ENCODE results near the gene KRT83. TPM values are rescaled to one million over a fixed set of nuclear protein-coding genes. Genes with fewer than 3 reads are reported as not detected.
"Not testable (repeated sequence)": the region's sequence is repeated elsewhere in the genome, so short reads cannot be mapped to it uniquely, and the experiment has no call there.

KRT83 gene
- total and polyA plus RNA-seq, 9 donors, result not detected

DNA sequence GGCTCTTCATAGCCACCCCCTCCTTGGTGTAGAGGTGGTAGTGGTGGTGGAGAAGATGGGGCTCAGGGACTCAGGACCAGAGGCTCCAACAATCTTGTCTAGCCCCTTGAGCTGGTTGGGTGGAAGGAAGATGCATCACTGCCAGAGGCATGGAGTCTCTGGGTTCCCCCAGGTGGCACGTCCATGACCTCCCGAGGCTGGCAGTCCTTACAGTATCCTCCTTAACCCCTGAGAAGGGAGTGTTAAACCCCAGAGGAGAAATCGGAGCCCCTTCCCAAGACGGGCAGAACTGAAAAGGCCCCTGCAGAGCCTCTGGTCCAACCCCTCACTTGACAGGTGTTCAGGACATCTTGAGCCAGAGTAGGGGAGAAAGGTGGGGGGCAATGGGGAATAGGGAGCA is 9.1 kb downstream of the KRT83 start:
- no CpG with 5 or more reads among the region's 4 CpGs for WGBS (ENCODE audit: insufficient coverage)

GRCh38 chr12:52311285-52311648 is 9.9 kb downstream of the KRT83 start:
- no peaks in the 10 kb centered on the region for H3K9me3 ChIP-seq (replicated peaks; ENCODE audit: control insufficient read depth, low read depth, low read length)
- H3K27ac ChIP-seq (ENCODE audit: low read length), result peak overlapping the region; percentile 72
- DNase-seq, result peak; percentile 49
- peaks cover 53% of the 10 kb centered on the region for H3K27me3 ChIP-seq (ENCODE audit: control insufficient read depth, insufficient read depth, low read length)
- no peak overlapping the region for H3K4me3 ChIP-seq (ENCODE audit: low read length)
- H3K36me3 ChIP-seq (ENCODE audit: control insufficient read depth, insufficient read depth, low read length), result no peaks in the 10 kb centered on the region
- 77% methylated on average over 2 of the region's 3 CpGs for WGBS (ENCODE audit: insufficient coverage)
- H3K4me1 ChIP-seq (ENCODE audit: control insufficient read depth, insufficient read depth, low read length), result peaks cover 53% of the 10 kb centered on the region

More for the DNA sequence above, 9.1 kb downstream of the KRT83 start:
- H3K4me1 ChIP-seq (ENCODE audit: control insufficient read depth, insufficient read depth, low read length), result peaks cover 47% of the 10 kb centered on the region
- no peaks in the 10 kb centered on the region for H3K36me3 ChIP-seq (ENCODE audit: control insufficient read depth, insufficient read depth, low read length)
- no peak overlapping the region for H3K27ac ChIP-seq (ENCODE audit: low read length)
- H3K9me3 ChIP-seq (replicated peaks; ENCODE audit: control insufficient read depth, low read depth, low read length), result no peaks in the 10 kb centered on the region
- peaks cover 49% of the 10 kb centered on the region for H3K27me3 ChIP-seq (ENCODE audit: control insufficient read depth, insufficient read depth, low read length)
- no peak overlapping the region for H3K4me3 ChIP-seq (ENCODE audit: low read length)
- DNase-seq, result no peak

GRCh38 chr12:52310622-52311284 is 10.4 kb downstream of the KRT83 start:
- Histone ChIP-seq H3K9me3 (replicated peaks; ENCODE audit: control insufficient read depth, low read depth, low read length) (no peaks in the 10 kb centered on the region), H3K4me3 (ENCODE audit: low read length) (no peak overlapping the region), H3K27ac (ENCODE audit: low read length) (peak overlapping the region; percentile 72), H3K36me3 (ENCODE audit: control insufficient read depth, insufficient read depth, low read length) (no peaks in the 10 kb centered on the region), H3K4me1 (ENCODE audit: control insufficient read depth, insufficient read depth, low read length) (peaks cover 54% of the 10 kb centered on the region), H3K27me3 (ENCODE audit: control insufficient read depth, insufficient read depth, low read length) (peaks cover 53% of the 10 kb centered on the region)
- WGBS (ENCODE audit: insufficient coverage), result 76% methylated on average over 3 of the region's 5 CpGs
- no peak for DNase-seq

DNA sequence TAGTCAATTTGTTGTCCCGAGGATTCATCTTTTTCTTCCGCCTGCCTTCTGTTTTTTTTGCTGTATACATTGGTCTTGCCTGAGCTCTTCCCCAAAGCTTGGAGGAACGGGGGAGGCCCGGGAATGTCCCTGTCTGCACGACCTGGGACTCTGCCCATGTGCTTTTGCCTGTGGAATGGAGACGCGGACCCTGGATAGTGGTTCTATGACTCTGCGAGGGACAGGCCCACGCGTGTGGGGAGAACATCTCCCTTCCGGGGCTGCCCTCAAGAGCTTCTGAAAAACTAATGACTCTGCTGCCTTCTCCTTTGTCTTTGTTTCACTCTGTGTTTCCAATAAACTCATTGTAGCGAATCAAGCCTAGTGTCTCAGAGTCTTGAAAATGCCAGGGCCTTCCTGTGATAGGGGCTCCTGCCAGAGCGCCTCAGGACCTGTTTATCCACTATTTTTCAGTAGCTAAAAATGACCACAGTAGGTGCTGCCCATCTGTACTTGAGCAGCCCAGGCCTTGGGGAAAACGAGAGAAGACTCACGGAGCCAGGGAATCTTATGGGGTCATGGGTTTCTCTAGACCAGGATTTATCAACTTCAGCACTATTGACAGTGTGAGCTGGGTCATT is 12.3 kb downstream of the KRT83 start:
- WGBS (ENCODE audit: insufficient coverage), result 43% methylated on average over 14 of the region's 15 CpGs
- H3K4me1 ChIP-seq (ENCODE audit: control insufficient read depth, insufficient read depth, low read length), result peaks cover 54% of the 10 kb centered on the region
- H3K27me3 ChIP-seq (ENCODE audit: control insufficient read depth, insufficient read depth, low read length), result peaks cover 47% of the 10 kb centered on the region
- H3K27ac ChIP-seq (ENCODE audit: low read length), result no peak overlapping the region
- H3K4me3 ChIP-seq (ENCODE audit: low read length), result peak overlapping the region; percentile 43
- H3K9me3 ChIP-seq (replicated peaks; ENCODE audit: control insufficient read depth, low read depth, low read length), result no peaks in the 10 kb centered on the region
- no peak for DNase-seq
- no peaks in the 10 kb centered on the region for H3K36me3 ChIP-seq (ENCODE audit: control insufficient read depth, insufficient read depth, low read length)

DNA sequence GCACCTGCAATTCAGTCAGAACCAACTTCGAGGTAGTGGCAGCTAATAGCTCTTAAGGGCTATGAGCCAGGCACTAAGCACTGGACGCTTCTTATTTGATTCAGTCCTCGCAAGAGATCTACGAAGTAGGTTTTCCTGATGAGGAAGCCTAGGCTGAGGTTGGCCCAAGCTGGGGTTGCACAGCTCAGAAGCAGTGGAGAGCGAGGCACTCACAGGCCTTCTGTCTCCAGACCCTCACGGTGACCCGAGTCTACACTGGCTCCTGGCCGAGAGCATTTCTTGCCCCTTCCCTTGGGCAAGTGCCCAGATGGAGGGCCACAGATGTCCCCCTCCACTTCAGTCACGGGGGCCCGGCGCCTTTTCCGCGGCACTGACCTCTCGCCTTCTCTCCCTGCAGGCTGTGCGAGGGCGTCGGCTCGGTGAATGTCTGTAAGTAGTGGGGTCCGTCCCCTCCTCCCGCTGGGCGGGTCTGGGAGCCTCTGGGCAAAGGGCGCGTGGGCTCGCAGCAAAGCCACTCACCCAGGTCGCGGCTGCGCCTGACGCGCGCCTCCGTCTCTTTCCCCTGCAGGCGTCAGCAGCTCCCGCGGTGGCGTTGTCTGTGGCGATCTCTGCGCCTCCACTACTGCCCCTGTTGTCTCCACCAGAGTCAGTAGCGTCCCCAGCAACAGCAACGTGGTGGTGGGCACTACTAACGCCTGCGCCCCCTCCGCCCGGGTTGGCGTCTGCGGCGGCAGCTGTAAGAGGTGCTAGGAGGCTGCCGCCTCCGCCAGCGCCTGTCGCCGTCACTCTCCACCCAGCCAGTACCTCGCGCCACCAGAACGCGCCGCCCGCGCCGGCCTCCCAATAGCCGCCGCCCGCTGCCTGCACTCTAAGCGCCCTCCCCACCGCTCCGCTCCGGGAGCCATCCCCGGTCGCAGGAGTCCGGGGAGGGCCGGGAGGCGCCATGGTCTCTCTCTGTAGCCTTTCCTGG is 13.1 kb downstream of the KRT83 start:
- DNase-seq, result peak; percentile 76
- Histone ChIP-seq H3K4me3 (ENCODE audit: low read length) (peak overlapping the region; percentile 43), H3K27ac (ENCODE audit: low read length) (peak overlapping the region; percentile 67), H3K9me3 (replicated peaks; ENCODE audit: control insufficient read depth, low read depth, low read length) (no peaks in the 10 kb centered on the region), H3K36me3 (ENCODE audit: control insufficient read depth, insufficient read depth, low read length) (no peaks in the 10 kb centered on the region), H3K27me3 (ENCODE audit: control insufficient read depth, insufficient read depth, low read length) (peaks cover 45% of the 10 kb centered on the region), H3K4me1 (ENCODE audit: control insufficient read depth, insufficient read depth, low read length) (peaks cover 54% of the 10 kb centered on the region)
- WGBS (ENCODE audit: insufficient coverage), result 5% methylated on average over 56 of the region's 71 CpGs

- H3K27me3 ChIP-seq (ENCODE audit: control insufficient read depth, insufficient read depth, low read length), result peaks cover 37% of the 10 kb centered on the region
- WGBS (ENCODE audit: insufficient coverage), result no CpG with 5 or more reads among the region's 2 CpGs
- DNase-seq, result peak; percentile 50
These were observed 14.5 kb downstream of the KRT83 start for GRCh38 chr12:52306731-52307130.

DNA sequence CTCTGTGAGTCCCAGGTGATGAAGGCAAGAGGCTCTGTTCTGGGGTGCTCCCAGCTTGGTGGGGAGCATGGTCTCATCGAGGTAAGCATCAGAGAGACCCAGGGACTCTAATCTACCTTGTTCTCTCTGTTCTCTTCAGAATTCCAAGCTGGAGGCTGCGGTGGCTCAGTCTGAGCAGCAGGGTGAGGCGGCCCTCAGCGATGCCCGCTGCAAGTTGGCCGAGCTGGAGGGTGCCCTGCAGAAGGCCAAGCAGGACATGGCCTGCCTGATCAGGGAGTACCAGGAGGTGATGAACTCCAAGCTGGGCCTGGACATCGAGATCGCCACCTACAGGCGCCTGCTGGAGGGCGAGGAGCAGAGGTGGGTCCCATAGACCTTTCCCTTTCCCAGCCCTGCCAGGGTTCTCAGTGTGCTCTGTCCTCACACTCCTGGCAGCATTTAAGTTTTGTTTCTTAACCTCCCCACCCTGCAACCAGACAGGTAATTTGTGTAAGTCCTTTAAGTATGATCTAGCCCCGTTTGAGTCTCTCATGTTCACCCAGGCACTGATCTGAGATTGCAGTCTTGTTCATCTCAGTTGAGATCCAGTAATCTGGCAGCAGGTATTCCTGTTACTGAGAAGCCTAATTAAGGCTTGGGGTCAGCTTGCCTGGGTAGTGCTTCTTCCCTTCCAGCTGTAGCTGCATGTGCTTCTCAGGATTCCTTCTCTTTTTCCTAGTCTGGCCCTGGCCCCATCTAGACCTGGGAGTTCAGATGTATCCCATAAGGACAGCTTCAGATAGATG is 15.1 kb downstream of the KRT83 start:
- Histone ChIP-seq H3K4me3 (ENCODE audit: low read length) (no peak overlapping the region), H3K27me3 (ENCODE audit: control insufficient read depth, insufficient read depth, low read length) (peaks cover 36% of the 10 kb centered on the region), H3K27ac (ENCODE audit: low read length) (no peak overlapping the region), H3K36me3 (ENCODE audit: control insufficient read depth, insufficient read depth, low read length) (no peaks in the 10 kb centered on the region), H3K9me3 (replicated peaks; ENCODE audit: control insufficient read depth, low read depth, low read length) (no peaks in the 10 kb centered on the region), H3K4me1 (ENCODE audit: control insufficient read depth, insufficient read depth, low read length) (peaks cover 43% of the 10 kb centered on the region)
- WGBS (ENCODE audit: insufficient coverage), result no CpG with 5 or more reads among the region's 11 CpGs
- no peak for DNase-seq

More at GRCh38 chr12:52306731-52307130, 14.5 kb downstream of the KRT83 start:
- H3K4me3 ChIP-seq (ENCODE audit: low read length), result no peak overlapping the region
- H3K4me1 ChIP-seq (ENCODE audit: control insufficient read depth, insufficient read depth, low read length), result peaks cover 49% of the 10 kb centered on the region
- no peak overlapping the region for H3K27ac ChIP-seq (ENCODE audit: low read length)
- no peaks in the 10 kb centered on the region for H3K36me3 ChIP-seq (ENCODE audit: control insufficient read depth, insufficient read depth, low read length)
- no peaks in the 10 kb centered on the region for H3K9me3 ChIP-seq (replicated peaks; ENCODE audit: control insufficient read depth, low read depth, low read length)

- Histone ChIP-seq H3K27me3 (ENCODE audit: control insufficient read depth, insufficient read depth, low read length) (peaks cover 37% of the 10 kb centered on the region), H3K4me1 (ENCODE audit: control insufficient read depth, insufficient read depth, low read length) (peaks cover 32% of the 10 kb centered on the region)
- not testable (repeated sequence) for DNase-seq; H3K36me3 ChIP-seq (ENCODE audit: control insufficient read depth, insufficient read depth, low read length); H3K27ac ChIP-seq (ENCODE audit: low read length); H3K9me3 ChIP-seq (replicated peaks; ENCODE audit: control insufficient read depth, low read depth, low read length); H3K4me3 ChIP-seq (ENCODE audit: low read length)
- WGBS (ENCODE audit: insufficient coverage), result 33% methylated on average over 3 of the region's 15 CpGs
These were observed 16.2 kb downstream of the KRT83 start for GRCh38 chr12:52304941-52305411.

DNA sequence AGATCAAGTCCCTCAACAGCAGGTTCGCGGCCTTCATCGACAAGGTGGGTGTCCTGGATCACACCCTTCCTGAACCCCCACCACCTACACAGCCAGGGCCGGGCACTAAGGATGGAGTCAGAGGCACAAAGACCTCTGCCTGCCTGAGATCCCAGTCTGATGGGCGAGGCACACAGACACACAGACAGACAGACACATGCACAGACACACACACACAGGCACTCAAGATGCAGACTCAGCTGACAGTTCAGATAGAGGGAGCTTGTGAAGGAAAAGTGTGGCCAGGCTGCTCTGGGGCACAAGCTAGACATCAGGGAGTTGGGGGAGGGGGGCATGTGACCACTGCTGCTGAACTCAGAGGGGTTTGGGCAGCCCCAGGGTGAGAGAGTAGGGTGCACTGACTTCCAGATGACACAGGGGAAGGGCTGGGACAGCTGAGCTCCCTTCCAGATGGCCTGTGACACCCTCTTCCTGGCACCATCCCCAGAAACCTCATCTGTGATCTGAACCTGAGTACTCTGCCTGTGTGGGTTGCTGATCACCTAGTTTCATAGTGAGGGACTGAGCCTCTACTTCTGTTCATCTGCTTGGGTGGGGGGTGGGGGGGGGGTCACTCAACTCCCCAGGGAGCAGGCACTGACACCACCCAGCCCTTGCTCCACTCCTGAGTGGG is 18.8 kb downstream of the KRT83 start:
- H3K27ac ChIP-seq (ENCODE audit: low read length); H3K4me3 ChIP-seq (ENCODE audit: low read length); H3K4me1 ChIP-seq (ENCODE audit: control insufficient read depth, insufficient read depth, low read length); DNase-seq; H3K36me3 ChIP-seq (ENCODE audit: control insufficient read depth, insufficient read depth, low read length); H3K9me3 ChIP-seq (replicated peaks; ENCODE audit: control insufficient read depth, low read depth, low read length): not testable (repeated sequence)
- no CpG with 5 or more reads among the region's 5 CpGs for whole genome bisulfite sequencing (ENCODE audit: insufficient coverage)
- H3K27me3 ChIP-seq (ENCODE audit: control insufficient read depth, insufficient read depth, low read length), result peaks cover 14% of the 10 kb centered on the region
